Activated CD8-positive, alpha-beta T cell treated with anti-CD3 and anti-CD28 coated beads, Interleukin-2, amount 10 ng/mL, durations not matched to agents 7 days and 5 days (primary cell): ENCODE measurements around the gene ZBTB37. TPM values are rescaled to one million over a fixed set of nuclear protein-coding genes. Genes with fewer than 3 reads are reported as not detected.

Experiments
- total RNA-seq, 2 experiments: library from RNA; stranded (reverse); gene quantifications; one replicate each; pipeline ENCODE4 v1.2.3, GENCODE V29; 2021

ZBTB37 gene
- total RNA-seq, 2 experiments from 2014 or later: 9.2 to 11.2 TPM

Other genes starting within 250 kb of the ZBTB37 start
- gene TEX50, start 233.0 kb upstream of the ZBTB37 start, total RNA-seq: not detected
- not detected for gene ANKRD45, start 198.5 kb upstream of the ZBTB37 start, total RNA-seq
- 10 to 100 TPM; 18.3 to 22.3 TPM for gene KLHL20, start 153.4 kb upstream of the ZBTB37 start, total RNA-seq
- gene DARS2, start 43.7 kb upstream of the ZBTB37 start, total RNA-seq: 10 to 100 TPM; 32.7 to 35.7 TPM
- 10 to 100 TPM; 35.5 to 39.2 TPM for gene CENPL, start 43.5 kb upstream of the ZBTB37 start, total RNA-seq
- 100 to 1,000 TPM; 356 to 367 TPM for gene GAS5, start 391 bp upstream of the ZBTB37 start, total RNA-seq
- not detected for gene SERPINC1, start 48.9 kb downstream of the ZBTB37 start, total RNA-seq
- gene RC3H1, start 154.0 kb downstream of the ZBTB37 start, total RNA-seq: 10 to 100 TPM; 28.1 to 32.9 TPM